IMR-90 (cell line): ENCODE results near the gene CHRNA5. TPM values are rescaled to one million over a fixed set of nuclear protein-coding genes. Genes with fewer than 3 reads are reported as not detected.

Experiments
- ATAC-seq: fragments of 200-7000 bp; cut with Tn5 transposase; 2 replicates; pipeline ENCODE4 v1.9.1; 2020; ENCODE audit warnings: low read depth, mild to moderate bottlenecking, moderate library complexity
- BruUV-seq: library from RNA; stranded (reverse); fragments of 400-500 nt; replicated peaks from 2 replicates; lab custom pipeline; 2021; lab: Mats Ljungman, UMichigan
- CTCF ChIA-PET: fragments of 300-600 bp; formaldehyde crosslinking; extraction: SDS; loops from one replicate; lab custom pipeline; 2021; ENCODE audit warnings: antibody characterized with exemption; lab: Yijun Ruan, JAX
- POLR2A ChIA-PET: fragments of 300-600 bp; sonication (Branson Sonifier 250); formaldehyde crosslinking; loops from one replicate; lab custom pipeline; 2022; ENCODE audit warnings: antibody characterized with exemption; ENCODE audit not compliant: unreplicated experiment; lab: Charles Lee
- DNase-seq: peaks from one replicate; pipeline ENCODE4 v3.0.0; 2013
- H2AFZ ChIP-seq: replicated peaks from 2 replicates; pipeline ENCODE3; 2013; ENCODE audit warnings: low read length, mild to moderate bottlenecking; ENCODE audit not compliant: poor library complexity
- H2AK5ac ChIP-seq: 2 replicates; pipeline ENCODE4 v1.6.1; 2013; ENCODE audit warnings: low read depth, low read length, inconsistent platforms
- H2AK9ac ChIP-seq: replicated peaks from 2 replicates; pipeline ENCODE3; 2013; ENCODE audit warnings: mild to moderate bottlenecking, low read depth, low read length, moderate library complexity; ENCODE audit not compliant: poor library complexity
- H2BK120ac ChIP-seq: 2 replicates; pipeline ENCODE4 v1.6.1; 2013; ENCODE audit warnings: low read depth, low read length, inconsistent platforms
- H2BK15ac ChIP-seq: 3 replicates; pipeline ENCODE4 v1.6.1; 2013; ENCODE audit warnings: low read depth, low read length, inconsistent platforms
- H2BK20ac ChIP-seq: 2 replicates; pipeline ENCODE4 v1.6.1; 2013; ENCODE audit warnings: low read depth, mild to moderate bottlenecking, inconsistent platforms, low read length, moderate library complexity
- H2BK5ac ChIP-seq: 2 replicates; pipeline ENCODE4 v1.6.1; 2013; ENCODE audit warnings: mild to moderate bottlenecking, low read depth, low read length, inconsistent platforms; ENCODE audit not compliant: poor library complexity, severe bottlenecking
- H3K14ac ChIP-seq: replicated peaks from 2 replicates; pipeline ENCODE4 v1.6.1; 2013; ENCODE audit warnings: low read depth, low read length, inconsistent platforms
- H3K18ac ChIP-seq: 2 replicates; pipeline ENCODE4 v1.6.1; 2013; ENCODE audit warnings: low read depth, low read length, control low read depth
- H3K23ac ChIP-seq: 2 replicates; pipeline ENCODE4 v1.6.1; 2013; ENCODE audit warnings: low read depth, low read length, inconsistent platforms
- H3K27ac ChIP-seq: 2 replicates; pipeline ENCODE4 v1.5.1; 2013; ENCODE audit warnings: mild to moderate bottlenecking, control low read depth, low read length; ENCODE audit not compliant: insufficient read depth
- H3K27me3 ChIP-seq: 2 replicates; pipeline ENCODE4 v1.6.1; 2013; ENCODE audit warnings: low read length; ENCODE audit not compliant: control insufficient read depth, insufficient read depth
- H3K36me3 ChIP-seq: 2 replicates; pipeline ENCODE4 v1.6.1; 2013; ENCODE audit warnings: low read length, mixed read lengths; ENCODE audit not compliant: control insufficient read depth, insufficient read depth
- H3K4ac ChIP-seq: 2 replicates; pipeline ENCODE4 v1.6.1; 2013; ENCODE audit warnings: low read depth, low read length, inconsistent platforms
- H3K4me1 ChIP-seq: 2 replicates; pipeline ENCODE4 v1.6.1; 2013; ENCODE audit warnings: low read length, mixed read lengths; ENCODE audit not compliant: control insufficient read depth, insufficient read depth
- H3K4me2 ChIP-seq: 2 replicates; pipeline ENCODE4 v1.6.1; 2013; ENCODE audit warnings: low read depth, mild to moderate bottlenecking, control low read depth, low read length, moderate library complexity
- H3K4me3 ChIP-seq: 2 replicates; pipeline ENCODE4 v1.5.1; 2013; ENCODE audit warnings: low read depth, mild to moderate bottlenecking, control low read depth, low read length, moderate library complexity; ENCODE audit not compliant: insufficient read depth
- H3K56ac ChIP-seq: 2 replicates; pipeline ENCODE4 v1.6.1; 2013; ENCODE audit warnings: low read length, inconsistent platforms; ENCODE audit not compliant: insufficient read depth; ENCODE audit errors: extremely low read depth
- H3K79me1 ChIP-seq, 2 experiments: 2 replicates each; pipeline ENCODE4 v1.6.1; 2013; ENCODE audit warnings: low read length in 2 of 2, inconsistent platforms in 1 of 2, low read depth in 1 of 2
- H3K9ac ChIP-seq: 2 replicates; pipeline ENCODE4 v1.6.1; 2013; ENCODE audit warnings: low read depth, low read length, control low read depth
- H3K9me1 ChIP-seq: 2 replicates; pipeline ENCODE4 v1.6.1; 2013; ENCODE audit warnings: low read length, inconsistent platforms; ENCODE audit not compliant: insufficient read depth
- H3K9me3 ChIP-seq: 2 replicates; pipeline ENCODE4 v1.6.1; 2013; ENCODE audit warnings: low read length; ENCODE audit not compliant: control insufficient read depth, insufficient read depth
- H4K20me1 ChIP-seq: 2 replicates; pipeline ENCODE4 v1.6.1; 2013; ENCODE audit warnings: low read length, inconsistent platforms; ENCODE audit not compliant: insufficient read depth
- H4K5ac ChIP-seq: 2 replicates; pipeline ENCODE4 v1.6.1; 2013; ENCODE audit warnings: mild to moderate bottlenecking, low read depth, low read length, control low read depth
- H4K8ac ChIP-seq, 2 experiments: 2 replicates each; pipeline ENCODE4 v1.6.1; 2013; ENCODE audit warnings: low read depth in 2 of 2, low read length in 2 of 2, control low read depth in 1 of 2, inconsistent platforms in 1 of 2
- H4K91ac ChIP-seq: 2 replicates; pipeline ENCODE4 v1.6.1; 2013; ENCODE audit warnings: low read depth, low read length, inconsistent platforms; ENCODE audit not compliant: insufficient read depth
- FOS ChIP-seq: fragments of 150-350 bp; IDR thresholded peaks from 2 replicates; pipeline ENCODE4 v1.6.1; 2016; ENCODE audit warnings: low read depth, low read length
- MAZ ChIP-seq: IDR thresholded peaks from 2 replicates; pipeline ENCODE4 v1.6.1; 2012; ENCODE audit warnings: low read depth, mild to moderate bottlenecking, low read length, improper control_type of control experiment, moderate library complexity, borderline replicate concordance
- MXI1 ChIP-seq: IDR thresholded peaks from 2 replicates; pipeline ENCODE4 v1.6.1; 2012; ENCODE audit warnings: low read depth, mild to moderate bottlenecking, low read length, moderate library complexity, borderline replicate concordance
- dilution Hi-C: fragments of 300-500 bp; cut with HindIII; formaldehyde crosslinking; loops from one replicate; pipeline ENCODE4 v1.14.3; 2018; ENCODE audit warnings: low sequenced_read_pairs; ENCODE audit not compliant: unreplicated experiment
- in situ Hi-C: fragments of 300-500 bp; cut with MboI; formaldehyde crosslinking; loops from 3 replicates; pipeline ENCODE4 v1.14.3; 2019; ENCODE audit warnings: low sequenced_read_pairs, inconsistent platforms, mixed read lengths
- intact Hi-C: fragments of 100-400 bp; cut with micrococcal nuclease; formaldehyde crosslinking; loops from 2 replicates; pipeline ENCODE4 v1.10.0; 2022
- polyA plus RNA-seq, 3 experiments: library from polyadenylated mRNA; depleted of rRNA; stranded (reverse); fragments of >200 nt; gene quantifications; 2 replicates each; pipeline ENCODE4 v1.2.3, GENCODE V29; 2012; ENCODE audit warnings: low replicate concordance in 1 of 3
- total RNA-seq: library from RNA; depleted of rRNA; stranded (reverse); fragments of >200 nt; gene quantifications from 2 replicates; pipeline ENCODE4 v1.2.3, GENCODE V29; 2012
- TF ChIP-seq, protein P1 (sequence below): fragments of 150-350 bp; IDR thresholded peaks from 2 replicates; pipeline ENCODE4 v1.6.1; 2017; ENCODE audit warnings: mild to moderate bottlenecking, antibody characterized with exemption, low read length, low read depth
- TF ChIP-seq, protein P2 (sequence below): fragments of 150-350 bp; IDR thresholded peaks from 2 replicates; pipeline ENCODE4 v1.6.1; 2016; ENCODE audit warnings: low read depth, mild to moderate bottlenecking, low read length, moderate library complexity, borderline replicate concordance

The CHRNA5 gene
- total and polyA plus RNA-seq, 2 of the 4 experiments (the other 2 are of a cell fraction): 0.54 to 0.94 TPM

- H2AK9ac ChIP-seq: no peak overlapping the region
Observed at GRCh38 chr15:78599189-78599588, 33.9 kb downstream of the CHRNA5 start.

More at GRCh38 chr15:78599189-78599588, 33.9 kb downstream of the CHRNA5 start:
- ChIA-PET CTCF (no interaction called here), POLR2A (interaction anchor here (0.6 kb wide), 1 partner anchor 105 kb away, joined by 4 read pairs; no protein-coding TSS in a partner anchor)
- in situ Hi-C loops (no loop called here), dilution Hi-C loops (no loop called here), intact Hi-C loops (no loop called here)
- DNase-seq (no peak), ATAC-seq (no peak)
- no peak overlapping the region for H2AFZ ChIP-seq
- H3K4me2 ChIP-seq: no peak overlapping the region
- H3K79me1 ChIP-seq: no peaks in the 10 kb centered on the region
- no peak overlapping the region for H2BK120ac ChIP-seq
- H4K91ac ChIP-seq: no peak overlapping the region
- peaks cover 2% of the 10 kb centered on the region; the same call in 1 of the 2 replicates for H3K27me3 ChIP-seq
- H4K8ac ChIP-seq: no peak overlapping the region
- H3K36me3 ChIP-seq: no peaks in the 10 kb centered on the region
- no peak overlapping the region for H2BK5ac ChIP-seq
- H4K5ac ChIP-seq: no peak overlapping the region
- no peak overlapping the region for H3K27ac ChIP-seq
- TF ChIP-seq MXI1: no peak
- TF ChIP-seq FOS: no peak
- TF ChIP-seq, protein P1, sequence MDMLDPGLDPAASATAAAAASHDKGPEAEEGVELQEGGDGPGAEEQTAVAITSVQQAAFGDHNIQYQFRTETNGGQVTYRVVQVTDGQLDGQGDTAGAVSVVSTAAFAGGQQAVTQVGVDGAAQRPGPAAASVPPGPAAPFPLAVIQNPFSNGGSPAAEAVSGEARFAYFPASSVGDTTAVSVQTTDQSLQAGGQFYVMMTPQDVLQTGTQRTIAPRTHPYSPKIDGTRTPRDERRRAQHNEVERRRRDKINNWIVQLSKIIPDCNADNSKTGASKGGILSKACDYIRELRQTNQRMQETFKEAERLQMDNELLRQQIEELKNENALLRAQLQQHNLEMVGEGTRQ: no peak
- TF ChIP-seq, protein P2, sequence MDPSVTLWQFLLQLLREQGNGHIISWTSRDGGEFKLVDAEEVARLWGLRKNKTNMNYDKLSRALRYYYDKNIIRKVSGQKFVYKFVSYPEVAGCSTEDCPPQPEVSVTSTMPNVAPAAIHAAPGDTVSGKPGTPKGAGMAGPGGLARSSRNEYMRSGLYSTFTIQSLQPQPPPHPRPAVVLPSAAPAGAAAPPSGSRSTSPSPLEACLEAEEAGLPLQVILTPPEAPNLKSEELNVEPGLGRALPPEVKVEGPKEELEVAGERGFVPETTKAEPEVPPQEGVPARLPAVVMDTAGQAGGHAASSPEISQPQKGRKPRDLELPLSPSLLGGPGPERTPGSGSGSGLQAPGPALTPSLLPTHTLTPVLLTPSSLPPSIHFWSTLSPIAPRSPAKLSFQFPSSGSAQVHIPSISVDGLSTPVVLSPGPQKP: no peak
- no peak for TF ChIP-seq MAZ
- no peaks in the 10 kb centered on the region for H4K20me1 ChIP-seq
- H2AK5ac ChIP-seq: no peak overlapping the region
- no peak overlapping the region for H3K4me3 ChIP-seq
- no peak overlapping the region for H2BK15ac ChIP-seq
- no peak overlapping the region for H3K9ac ChIP-seq
- no peaks in the 10 kb centered on the region for H3K4me1 ChIP-seq
- no peaks in the 10 kb centered on the region for H3K9me3 ChIP-seq
- H3K4ac ChIP-seq: no peak overlapping the region
- H3K18ac ChIP-seq: no peak overlapping the region
- H3K56ac ChIP-seq: no peak overlapping the region
- no peak overlapping the region for H2BK20ac ChIP-seq
- no peak overlapping the region for H3K23ac ChIP-seq
- H3K9me1 ChIP-seq: no peaks in the 10 kb centered on the region
- H3K14ac ChIP-seq: no peak overlapping the region
- BruUV-seq: no TSS peak
